ENCODE data around the gene TANC1.
A peak's percentile ranks its signal among the peaks of the same experiment; 100 is the strongest.

Gene TANC1

DNA sequence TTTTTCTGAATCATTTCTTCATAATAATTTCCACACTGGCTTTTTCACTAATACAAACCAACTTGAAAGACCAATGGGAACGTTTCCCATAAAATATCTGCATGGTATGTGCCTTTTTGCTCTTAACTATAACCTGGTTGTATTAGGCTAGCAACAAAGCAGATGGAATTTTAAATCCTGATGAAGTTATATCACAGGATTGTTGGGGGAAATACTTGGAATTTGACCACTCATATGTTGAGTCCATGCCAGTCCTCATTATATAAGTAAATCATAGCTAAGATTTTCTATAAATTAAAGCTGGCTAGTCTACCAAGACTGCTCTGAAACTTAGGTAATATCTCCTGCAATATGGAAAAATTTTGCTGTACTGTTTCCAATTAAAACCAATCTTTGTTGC, 99.5 kb downstream of the TANC1 start:
- H3K4me3 ChIP-seq (ENCODE audit: low read depth, low read length): no peak overlapping the region
- in situ Hi-C loops (cut with HindIII; ENCODE audit: low sequenced_read_pairs): no loop called here

DNA sequence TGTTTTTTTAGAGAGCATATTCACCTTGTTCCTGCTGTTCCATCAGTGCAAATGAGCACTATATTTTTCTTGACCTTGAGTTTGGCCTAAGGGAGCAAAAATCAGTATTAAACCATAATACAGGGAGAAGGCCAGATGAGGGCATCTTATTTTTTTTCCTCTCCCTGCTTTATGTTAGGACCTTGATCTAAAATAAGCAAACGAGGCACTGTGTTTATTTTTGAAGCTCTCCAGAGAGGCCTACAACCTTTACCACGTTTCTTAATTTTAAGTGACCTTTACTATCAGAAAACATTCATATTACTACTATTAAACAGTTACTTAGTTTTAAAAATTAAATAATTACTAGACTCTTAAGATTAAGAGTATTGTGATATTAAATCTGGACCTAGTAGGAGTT, 100.8 kb downstream of the TANC1 start:
- in situ Hi-C loops (cut with HindIII; ENCODE audit: low sequenced_read_pairs): no loop called here
- TF ChIP-seq, protein P1, sequence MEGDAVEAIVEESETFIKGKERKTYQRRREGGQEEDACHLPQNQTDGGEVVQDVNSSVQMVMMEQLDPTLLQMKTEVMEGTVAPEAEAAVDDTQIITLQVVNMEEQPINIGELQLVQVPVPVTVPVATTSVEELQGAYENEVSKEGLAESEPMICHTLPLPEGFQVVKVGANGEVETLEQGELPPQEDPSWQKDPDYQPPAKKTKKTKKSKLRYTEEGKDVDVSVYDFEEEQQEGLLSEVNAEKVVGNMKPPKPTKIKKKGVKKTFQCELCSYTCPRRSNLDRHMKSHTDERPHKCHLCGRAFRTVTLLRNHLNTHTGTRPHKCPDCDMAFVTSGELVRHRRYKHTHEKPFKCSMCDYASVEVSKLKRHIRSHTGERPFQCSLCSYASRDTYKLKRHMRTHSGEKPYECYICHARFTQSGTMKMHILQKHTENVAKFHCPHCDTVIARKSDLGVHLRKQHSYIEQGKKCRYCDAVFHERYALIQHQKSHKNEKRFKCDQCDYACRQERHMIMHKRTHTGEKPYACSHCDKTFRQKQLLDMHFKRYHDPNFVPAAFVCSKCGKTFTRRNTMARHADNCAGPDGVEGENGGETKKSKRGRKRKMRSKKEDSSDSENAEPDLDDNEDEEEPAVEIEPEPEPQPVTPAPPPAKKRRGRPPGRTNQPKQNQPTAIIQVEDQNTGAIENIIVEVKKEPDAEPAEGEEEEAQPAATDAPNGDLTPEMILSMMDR (IDR thresholded peaks at IDR 0.05; ENCODE audit: low read depth, low read length): no peak
- no peak overlapping the region for H3K4me3 ChIP-seq (ENCODE audit: low read depth, low read length)
- DNase-seq (ENCODE audit: low read depth, low spot score): no peak

More for the DNA sequence above, 99.5 kb downstream of the TANC1 start:
- DNase-seq (ENCODE audit: low read depth, low spot score): no peak
- TF ChIP-seq, protein P1 (IDR thresholded peaks at IDR 0.05; ENCODE audit: low read depth, low read length): no peak

DNA sequence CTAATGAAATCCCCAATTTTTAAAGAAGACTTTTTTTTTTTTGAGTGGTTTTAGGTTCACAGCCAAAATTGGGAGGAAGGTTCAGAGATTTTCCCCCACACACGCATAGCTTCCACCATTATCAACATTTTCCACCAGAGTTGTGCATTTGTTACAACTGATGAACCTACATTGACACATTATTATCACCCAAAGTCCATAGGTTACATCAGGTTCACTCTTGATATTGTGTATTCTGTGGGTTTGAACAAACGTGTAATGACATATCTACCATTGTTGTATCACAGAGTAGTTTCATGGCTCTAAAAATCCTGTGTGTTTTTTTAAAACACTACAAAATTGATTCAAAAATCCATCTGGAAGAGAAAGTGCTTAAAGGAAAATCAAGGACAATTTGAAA, 101.8 kb downstream of the TANC1 start:
- in situ Hi-C loops (cut with HindIII; ENCODE audit: low sequenced_read_pairs): no loop called here
- no peak for DNase-seq (ENCODE audit: low read depth, low spot score)
- TF ChIP-seq, protein P1 (IDR thresholded peaks at IDR 0.05; ENCODE audit: low read depth, low read length): no peak
- H3K4me3 ChIP-seq (ENCODE audit: low read depth, low read length): no peak overlapping the region

DNA sequence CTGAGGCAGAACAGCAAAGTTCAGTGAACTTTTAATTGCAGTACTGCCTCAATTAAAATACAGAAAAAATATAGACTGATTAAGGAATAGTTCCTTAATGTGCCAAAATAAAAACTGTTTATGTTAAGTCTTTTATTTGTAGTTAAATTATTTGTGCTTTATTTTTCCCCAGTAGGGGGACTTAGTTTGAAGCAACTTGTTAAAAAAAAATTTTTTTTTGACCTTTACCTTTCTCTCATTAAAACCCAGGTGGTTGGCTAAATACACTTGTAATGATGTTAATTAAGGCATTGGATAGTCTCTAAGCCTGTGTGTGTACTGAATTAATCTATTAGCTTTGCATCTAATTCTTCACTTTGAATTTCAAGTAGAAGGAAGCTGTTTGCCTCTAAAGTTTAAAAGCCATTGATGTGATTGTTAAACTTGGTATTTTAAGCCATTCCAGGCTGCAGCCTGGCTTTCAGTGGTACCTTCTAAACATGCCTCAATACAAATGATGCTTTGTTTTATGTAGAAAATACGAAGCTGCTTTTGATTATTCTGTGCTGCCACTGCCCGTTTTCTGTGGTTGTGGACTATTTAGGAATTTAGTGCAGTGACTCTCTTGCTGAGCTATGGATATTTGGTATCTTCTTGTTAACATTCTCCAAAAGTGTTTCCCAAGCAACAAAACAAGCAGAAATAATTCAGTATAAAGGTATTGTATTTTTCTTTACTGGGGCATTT, 102.9 kb downstream of the TANC1 start:
- DNase-seq (ENCODE audit: low read depth, low spot score): peak; percentile 85

DNA sequence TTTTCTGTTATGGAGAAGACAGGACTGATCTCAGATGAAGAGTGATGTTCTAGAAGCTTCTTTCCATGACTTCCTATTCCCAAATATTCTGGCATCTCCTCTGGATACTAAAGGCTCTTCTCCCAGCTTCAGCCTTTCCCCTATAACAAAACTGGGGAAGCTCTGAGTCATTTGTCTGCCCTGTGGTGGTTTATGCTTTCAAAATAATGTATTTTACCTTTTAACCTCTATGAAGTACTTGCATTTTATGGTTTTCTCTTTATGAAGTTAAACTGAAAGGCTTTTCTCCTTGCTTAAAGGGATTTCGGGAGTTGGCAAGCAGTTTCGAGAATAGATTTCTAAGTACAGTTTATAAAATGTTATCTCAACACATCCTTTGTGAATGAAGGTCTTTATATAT, 104.4 kb downstream of the TANC1 start:
- H3K4me3 ChIP-seq (ENCODE audit: low read depth, low read length): no peak overlapping the region
- TF ChIP-seq, protein P1 (IDR thresholded peaks at IDR 0.05; ENCODE audit: low read depth, low read length): no peak
- in situ Hi-C loops (cut with HindIII; ENCODE audit: low sequenced_read_pairs): no loop called here
- peak; percentile 86 for DNase-seq (ENCODE audit: low read depth, low spot score)

More for the DNA sequence above, 102.9 kb downstream of the TANC1 start:
- TF ChIP-seq, protein P1 (IDR thresholded peaks at IDR 0.05; ENCODE audit: low read depth, low read length): no peak
- no peak overlapping the region for H3K4me3 ChIP-seq (ENCODE audit: low read depth, low read length)
- in situ Hi-C loops (cut with HindIII; ENCODE audit: low sequenced_read_pairs): no loop called here

DNA sequence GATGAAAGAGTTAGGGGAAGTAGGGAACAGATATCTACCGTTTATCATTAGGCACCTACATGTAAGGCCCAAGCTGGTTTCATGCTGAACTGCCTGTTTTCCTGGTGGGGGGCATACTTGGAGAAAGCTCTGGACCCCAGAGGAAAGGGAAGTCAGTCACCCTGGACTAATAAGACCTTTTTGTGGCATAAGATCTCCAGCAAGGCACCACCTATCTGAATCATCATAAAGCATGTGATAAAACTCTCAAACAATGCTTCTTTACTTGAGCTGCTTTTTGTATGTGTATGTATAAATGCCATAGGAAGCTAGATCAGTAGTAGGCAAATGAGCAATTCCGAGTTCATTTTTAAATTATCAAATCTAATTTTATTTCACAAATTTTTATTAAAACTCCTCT, 104.8 kb downstream of the TANC1 start:
- DNase-seq (ENCODE audit: low read depth, low spot score): peak; percentile 68
- in situ Hi-C loops (cut with HindIII; ENCODE audit: low sequenced_read_pairs): no loop called here
- H3K4me3 ChIP-seq (ENCODE audit: low read depth, low read length): no peak overlapping the region
- TF ChIP-seq, protein P1 (IDR thresholded peaks at IDR 0.05; ENCODE audit: low read depth, low read length): no peak
